ENCODE data around the gene MT1E.

DNA sequence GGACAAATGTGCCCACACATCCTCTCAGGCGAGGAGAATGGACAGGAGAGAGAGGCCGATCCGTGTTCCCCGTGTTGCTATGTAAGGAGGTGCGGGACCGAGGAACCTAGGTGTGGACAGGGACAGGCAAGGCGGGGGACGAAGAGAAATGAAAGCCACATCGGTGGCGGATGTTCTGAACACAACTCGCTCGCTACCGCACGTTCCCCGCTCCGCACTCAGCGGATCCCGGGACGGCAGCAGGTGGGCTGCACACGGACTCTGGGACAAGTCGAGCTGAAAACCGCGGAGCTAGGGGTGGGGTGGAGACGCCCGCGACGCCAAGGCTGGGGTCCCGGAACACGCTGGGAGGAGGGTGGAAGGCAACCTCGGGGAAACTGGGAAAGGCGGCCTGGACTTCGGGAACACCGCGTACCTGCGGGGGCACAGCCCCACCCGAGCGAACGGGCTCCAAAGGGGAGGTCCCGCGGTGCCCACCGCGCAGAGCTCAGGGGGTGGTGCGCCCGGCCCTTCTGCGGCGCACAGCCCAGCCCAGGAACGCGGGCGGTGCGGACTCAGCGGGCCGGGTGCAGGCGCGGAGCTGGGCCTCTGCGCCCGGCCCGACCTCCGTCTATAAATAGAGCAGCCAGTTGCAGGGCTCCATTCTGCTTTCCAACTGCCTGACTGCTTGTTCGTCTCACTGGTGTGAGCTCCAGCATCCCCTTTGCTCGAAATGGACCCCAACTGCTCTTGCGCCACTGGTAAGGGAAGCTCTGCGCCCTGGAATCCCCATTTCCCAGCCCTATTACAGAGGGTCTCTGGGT, at the start of gene MT1E:
- TF ChIP-seq CTCF (IDR thresholded peaks at IDR 0.05), result no peak
- peak in 3 of 4 donors; percentile 13 to 89 (median 88) for TF ChIP-seq POLR2A (IDR thresholded peaks at IDR 0.05)
